ENCODE results near the gene PDGFD.

DNA sequence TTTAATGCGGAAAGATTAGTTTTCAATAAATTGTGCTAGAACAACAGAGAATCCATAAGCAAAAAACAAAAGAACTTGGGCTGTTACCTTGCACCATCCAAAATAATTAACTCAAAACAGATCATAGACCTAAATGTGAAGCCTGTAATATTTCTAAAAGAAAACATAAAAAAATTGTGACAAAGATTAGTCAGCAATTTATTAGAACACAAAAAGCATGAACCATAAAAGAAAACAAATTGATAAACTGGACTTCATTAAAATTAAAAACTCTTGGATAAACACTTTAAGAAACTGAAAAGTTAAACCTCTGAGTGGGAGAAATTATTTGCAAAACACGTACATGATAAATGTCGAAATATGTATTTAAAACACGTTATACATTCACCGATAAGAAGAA lies 106.0 kb downstream of the PDGFD start:
- TF ChIP-seq POLR2A (IDR thresholded peaks at IDR 0.05; ENCODE audit: low read depth, low read length) (no peak), TAF1 (IDR thresholded peaks at IDR 0.05; ENCODE audit: borderline replicate concordance, low read depth, low read length) (no peak)

Measured in GM12892 (cell line).